Brain pericyte (primary cell): ENCODE results near the gene PJA1.

Experiments used
- DNase-seq: peaks from one replicate; pipeline ENCODE4 v3.0.0-alpha.2; 2012; ENCODE audit warnings: low read depth, low spot score

Gene PJA1, protein sequence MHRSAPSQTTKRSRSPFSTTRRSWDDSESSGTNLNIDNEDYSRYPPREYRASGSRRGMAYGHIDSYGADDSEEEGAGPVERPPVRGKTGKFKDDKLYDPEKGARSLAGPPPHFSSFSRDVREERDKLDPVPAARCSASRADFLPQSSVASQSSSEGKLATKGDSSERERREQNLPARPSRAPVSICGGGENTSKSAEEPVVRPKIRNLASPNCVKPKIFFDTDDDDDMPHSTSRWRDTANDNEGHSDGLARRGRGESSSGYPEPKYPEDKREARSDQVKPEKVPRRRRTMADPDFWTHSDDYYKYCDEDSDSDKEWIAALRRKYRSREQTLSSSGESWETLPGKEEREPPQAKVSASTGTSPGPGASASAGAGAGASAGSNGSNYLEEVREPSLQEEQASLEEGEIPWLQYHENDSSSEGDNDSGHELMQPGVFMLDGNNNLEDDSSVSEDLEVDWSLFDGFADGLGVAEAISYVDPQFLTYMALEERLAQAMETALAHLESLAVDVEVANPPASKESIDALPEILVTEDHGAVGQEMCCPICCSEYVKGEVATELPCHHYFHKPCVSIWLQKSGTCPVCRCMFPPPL

DNA sequence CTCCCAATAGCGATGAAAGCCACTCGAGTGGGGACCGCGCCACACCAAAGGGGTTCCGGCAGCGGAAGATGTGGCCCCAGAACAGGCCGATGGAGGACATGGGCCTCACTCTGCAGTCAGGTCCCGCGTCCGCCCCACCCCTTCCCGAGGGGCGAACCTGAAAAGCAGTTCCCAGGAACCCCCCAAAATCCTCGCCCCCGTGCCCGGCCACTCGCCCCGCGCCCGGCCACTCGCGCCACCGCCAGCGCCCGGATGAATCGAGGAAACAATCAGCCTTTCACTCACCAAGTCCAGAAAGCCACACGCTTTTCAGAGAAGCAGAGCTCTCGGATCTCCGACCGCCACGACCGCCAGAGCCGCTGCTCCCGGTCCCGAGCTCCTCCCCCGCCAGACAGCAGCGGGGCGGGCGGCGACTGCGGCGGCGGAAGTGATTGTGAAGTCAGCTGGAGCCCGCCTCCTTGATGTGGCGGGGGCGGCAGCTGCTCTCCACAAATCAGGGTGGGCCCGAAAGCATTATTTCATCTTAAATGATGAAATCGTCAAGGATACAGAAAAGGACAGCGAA, at the start of gene PJA1:
Gene PJA1, minus strand, starts transcription at position 367 of the 565 bp plus-strand sequence. CDS start 2,380 bp downstream, outside the sequence.
- no peak for DNase-seq

DNA sequence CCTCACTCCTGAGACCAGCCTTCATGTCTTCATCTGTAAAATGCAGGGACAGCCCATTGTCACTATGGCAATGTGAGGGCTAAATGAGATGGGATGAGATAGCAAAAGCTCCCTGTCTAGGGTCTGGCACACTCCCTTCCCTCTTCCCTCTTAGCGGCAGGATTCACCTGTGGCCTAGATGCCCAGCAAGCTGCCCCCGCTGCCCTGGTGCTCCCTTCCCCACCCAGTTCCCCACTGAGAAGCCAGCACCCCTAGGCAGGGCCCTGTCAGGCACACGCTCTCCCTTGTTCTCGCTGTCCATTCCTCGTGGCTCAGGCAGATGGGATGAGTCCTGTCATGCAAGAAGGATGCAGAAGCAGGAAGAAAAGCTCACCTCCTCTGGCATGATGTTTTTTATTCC, 49.2 kb upstream of the PJA1 start:
- no peak for DNase-seq

DNA sequence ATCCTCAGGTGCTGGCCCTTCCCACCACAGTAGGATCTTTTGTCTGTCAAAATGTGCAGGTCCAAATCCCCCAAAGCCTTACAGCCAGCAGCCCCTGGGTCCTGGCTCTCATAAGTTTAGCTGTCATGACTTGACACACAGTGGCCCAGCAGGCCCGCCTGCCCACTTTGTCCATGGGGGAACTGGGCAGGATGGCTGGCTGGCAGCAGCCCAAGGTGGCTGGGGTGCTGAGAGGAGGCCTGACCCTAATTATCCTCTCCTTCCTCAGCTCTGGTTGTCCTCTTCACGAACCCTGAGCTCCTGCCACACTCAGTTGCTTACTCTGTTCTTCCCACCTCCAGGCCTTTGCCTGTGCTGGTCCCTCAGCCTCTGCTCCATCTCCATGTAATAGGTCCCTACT, 46.4 kb upstream of the PJA1 start:
- no peak for DNase-seq

DNA sequence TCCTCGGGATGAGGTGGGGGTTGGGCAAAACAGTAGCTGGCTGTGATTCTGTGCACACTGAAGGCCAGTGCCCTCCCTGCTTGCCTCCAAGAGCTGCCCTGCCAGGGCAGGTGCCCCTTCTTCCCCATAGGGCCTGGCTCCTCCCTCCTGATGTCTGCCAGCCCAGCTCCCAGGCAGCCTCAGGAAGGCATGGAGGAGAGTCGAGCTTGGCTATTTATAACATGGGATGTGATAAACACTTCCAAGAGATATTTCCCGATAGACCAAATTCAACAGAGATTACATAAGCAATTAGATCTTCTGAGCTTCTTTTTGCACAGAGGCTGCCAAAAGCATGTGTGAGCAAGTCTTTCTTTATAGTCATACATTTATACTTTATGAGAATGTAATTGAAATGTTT, 45.3 kb upstream of the PJA1 start:
- DNase-seq = no peak

DNA sequence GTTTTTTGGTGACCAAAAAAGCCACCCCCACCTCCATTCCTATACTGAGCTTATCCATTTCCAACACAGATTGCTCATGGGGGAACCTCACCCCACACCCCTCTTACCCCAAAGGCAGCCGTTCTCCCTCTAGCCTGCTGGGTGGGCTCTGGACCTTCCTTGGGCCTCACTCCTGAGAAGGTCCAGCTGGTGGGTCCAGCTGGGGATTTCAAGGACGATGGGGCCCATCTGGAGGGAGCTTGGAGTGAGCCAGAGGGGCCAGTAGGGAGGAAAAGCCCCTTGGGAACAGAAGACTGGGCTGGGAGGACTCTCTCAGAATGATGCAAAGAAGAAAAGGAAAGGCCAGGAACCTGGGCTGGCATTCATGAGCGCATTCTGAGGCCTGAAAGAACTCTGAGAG, 42.0 kb upstream of the PJA1 start:
- DNase-seq = no peak

DNA sequence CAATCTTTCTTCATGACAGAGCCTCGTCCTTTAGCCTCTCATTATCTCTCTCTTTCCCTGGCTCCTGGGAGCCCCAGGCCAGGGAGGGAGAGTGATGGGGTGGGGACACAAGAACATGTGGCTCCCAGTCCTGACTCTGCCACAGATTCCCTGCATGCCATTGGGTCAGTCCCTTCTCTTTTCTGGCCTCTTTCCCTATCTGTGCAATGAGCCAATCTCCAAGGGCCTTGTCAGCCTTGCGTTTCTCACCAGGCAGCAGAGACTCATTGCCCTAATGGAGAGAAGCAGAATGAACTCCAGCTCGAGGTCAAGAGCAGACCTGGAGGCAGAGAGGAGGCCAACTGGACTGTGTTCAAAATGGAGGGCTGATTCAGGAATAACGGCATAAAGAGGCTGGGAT, 38.4 kb upstream of the PJA1 start:
- no peak for DNase-seq

DNA sequence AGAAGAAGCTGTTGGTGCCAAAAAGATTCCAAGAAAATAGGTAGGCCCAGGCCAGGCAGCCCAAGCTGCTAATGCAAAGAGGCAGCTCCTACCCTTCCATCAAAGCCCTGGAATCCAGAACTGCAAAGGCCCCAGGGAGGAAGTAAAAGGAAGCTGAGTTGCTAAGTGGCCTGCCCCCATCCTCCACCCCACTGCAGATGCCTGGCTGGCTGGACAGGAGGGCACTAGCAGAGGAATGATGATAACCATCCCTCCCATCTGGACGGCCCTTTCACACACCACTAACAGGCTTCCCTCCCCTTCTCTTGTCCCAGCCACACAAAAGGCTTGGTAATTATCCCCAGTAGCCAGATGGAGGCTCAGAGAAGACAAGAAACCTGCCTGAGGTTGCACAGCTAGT, 32.4 kb upstream of the PJA1 start:
- no peak for DNase-seq

DNA sequence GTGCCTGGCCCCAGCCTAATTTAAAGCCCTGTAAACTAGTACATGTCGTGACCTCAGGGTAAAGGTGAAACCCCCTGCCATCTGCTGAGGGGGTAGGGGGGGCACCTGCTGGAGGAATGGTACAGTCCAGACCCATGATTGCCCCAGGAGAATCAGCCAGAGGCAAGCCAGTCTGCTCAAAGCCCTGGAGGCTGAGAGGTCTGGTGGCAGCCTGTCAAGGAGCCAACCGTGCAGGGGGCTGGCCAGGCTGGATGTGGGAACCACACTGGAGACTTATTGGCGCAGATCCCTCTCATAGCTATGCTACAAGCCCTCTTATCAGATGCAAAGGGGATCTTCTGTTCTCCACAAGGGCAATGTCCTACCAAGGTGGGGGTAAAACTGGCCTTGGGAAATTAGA, 31.4 kb upstream of the PJA1 start:
- DNase-seq = no peak

DNA sequence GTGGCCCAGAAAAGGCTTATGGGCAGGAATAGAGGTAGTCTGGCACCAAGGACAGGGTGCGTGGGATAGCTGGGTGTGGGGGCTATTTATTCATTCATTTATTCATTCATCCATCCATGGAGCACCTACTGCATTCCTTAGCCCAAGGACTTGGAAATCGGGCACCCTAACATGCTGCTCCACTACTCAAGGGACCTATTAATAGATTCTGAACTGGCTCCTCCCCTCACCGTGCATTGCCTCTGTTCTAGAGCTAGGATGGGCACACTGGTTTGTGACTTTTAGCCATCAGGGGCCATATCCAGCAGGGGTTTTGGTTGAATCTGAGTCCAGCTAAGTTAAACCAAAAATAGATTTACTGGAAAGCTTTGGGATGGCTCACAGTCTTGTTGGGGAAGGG, 30.6 kb upstream of the PJA1 start:
- DNase-seq = no peak

DNA sequence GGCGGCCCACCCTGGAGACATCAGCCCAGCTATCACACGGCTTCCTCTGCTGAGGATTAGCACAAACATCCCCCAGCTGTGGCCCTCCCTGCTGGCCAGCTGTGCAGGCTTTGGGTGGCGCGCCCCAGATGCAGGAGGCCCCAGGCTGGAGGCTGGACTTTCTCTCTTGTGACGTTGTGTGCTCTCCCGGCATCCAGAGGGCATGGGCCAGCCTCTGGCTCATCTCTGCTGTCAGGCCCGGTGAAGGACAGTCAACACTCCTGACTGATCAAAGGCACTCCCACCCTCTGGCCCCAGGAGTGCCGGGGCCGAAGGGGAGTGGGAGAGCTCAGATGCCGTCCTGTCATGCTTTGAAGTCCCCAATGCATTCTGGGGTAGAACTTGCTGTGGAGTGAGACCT, 29.9 kb upstream of the PJA1 start:
- DNase-seq = no peak

DNA sequence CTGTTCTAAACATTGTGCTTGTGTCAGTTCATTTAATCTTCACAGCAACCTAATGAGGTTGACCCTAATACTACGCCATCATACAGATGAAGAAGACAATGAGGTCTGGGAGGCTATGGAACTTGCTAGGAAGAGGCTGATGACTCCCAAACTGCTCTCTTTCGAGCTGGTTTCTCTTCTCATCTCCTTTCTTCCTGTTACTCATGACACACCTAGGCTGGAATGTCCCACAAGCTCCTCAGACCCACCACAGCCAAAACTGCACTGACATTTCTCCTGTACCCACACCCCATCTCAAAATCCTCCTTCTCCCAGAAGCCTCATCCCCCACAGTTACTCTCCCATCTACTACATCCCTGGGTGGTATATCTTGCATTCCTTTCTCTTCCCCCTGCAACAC, 27.4 kb upstream of the PJA1 start:
- no peak for DNase-seq

DNA sequence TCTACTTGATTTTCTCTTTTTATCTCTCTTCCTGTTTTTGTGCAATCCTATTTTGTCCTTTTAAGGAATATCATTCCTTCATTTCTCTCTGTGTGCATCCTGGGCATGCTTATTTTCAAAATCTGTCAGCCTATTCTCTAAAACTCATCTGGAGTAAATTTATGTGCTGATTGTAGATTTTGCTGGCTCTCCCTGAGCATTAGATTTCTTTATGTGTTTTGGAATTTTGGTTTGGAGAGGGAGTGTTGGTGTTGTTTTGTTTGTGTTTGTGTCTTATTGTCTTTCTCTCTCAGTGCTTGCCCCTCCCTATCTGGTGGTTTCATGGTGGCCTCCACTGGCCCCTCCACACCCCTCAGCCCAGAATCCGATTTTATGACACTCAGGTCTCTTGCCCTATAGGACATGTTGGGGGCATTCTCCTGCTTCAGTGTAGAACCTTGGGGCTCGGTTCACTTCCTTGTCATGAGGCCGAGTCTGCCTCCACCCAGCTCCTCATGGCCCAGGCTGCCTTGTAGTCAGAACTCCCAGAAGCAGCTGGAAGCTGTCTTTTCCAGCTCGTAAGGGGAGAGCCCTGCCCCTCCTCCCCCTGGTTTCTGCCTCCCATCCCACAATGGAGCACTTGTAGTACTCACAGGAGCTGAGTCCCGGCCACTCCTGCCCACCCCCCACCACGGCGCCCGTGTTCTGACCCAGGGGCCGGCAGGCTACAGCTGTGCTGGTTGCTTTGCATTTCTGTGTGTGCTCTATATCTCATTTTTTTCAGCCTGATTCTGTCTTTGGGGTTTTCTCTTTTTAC, 24.5 kb upstream of the PJA1 start:
- no peak for DNase-seq

DNA sequence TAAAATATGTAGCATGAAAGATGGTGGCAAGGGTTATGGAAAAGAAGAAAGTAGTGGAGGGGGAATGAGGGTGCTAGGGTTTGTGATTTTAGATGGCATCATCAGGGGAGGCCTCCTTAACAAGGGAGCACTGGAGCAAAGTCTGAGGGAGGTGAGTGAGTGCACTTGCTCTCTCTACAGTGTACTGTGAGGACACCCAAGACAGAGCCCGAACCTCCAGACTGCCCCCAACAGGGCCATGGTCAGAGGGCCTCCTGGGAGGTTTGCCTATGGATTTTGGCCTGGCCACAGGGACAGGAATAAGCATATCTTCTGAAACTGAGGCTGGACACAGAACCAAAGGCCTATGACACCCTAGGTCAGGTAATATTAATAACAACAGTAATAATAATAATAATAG, 21.4 kb upstream of the PJA1 start:
- no peak for DNase-seq

DNA sequence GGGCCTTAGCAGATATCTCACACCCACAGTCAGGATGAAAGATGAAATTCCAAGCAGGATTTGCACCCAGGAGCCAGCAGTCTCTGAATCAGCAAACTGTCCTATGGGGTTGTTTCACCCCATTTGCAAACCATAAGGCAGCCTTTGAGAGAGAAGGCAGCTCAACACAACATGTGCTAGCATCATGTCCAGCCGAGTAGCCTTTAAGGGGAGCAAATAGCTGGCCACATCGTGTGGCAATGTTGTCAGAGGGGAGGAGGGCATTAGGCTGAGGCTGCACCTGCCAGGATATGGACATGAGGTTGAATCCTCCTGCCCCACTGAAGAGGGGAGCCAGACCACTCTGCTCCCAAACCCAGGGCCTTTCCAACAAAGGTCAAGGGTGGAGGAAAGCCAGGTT, 20.6 kb upstream of the PJA1 start:
- no peak for DNase-seq

DNA sequence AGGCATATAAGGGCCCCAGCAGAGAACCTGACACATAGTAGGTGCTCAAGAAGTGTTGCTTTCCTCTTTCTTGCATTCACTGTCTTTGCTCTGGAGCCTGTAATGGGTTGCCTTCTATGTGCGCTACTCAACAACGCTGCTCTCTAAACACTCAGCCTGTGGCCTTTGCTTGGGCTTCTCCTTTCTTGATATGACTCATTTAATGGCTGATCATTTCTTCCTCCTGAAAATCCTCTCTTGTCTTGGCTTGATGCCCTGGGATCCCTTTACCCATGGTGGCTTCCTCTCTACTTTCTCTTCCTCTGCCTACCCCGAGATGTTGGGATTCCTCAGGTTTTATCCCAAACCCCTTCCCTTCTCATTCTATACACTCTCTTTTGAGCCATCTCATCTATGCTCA, 19.9 kb upstream of the PJA1 start:
- DNase-seq = no peak

DNA sequence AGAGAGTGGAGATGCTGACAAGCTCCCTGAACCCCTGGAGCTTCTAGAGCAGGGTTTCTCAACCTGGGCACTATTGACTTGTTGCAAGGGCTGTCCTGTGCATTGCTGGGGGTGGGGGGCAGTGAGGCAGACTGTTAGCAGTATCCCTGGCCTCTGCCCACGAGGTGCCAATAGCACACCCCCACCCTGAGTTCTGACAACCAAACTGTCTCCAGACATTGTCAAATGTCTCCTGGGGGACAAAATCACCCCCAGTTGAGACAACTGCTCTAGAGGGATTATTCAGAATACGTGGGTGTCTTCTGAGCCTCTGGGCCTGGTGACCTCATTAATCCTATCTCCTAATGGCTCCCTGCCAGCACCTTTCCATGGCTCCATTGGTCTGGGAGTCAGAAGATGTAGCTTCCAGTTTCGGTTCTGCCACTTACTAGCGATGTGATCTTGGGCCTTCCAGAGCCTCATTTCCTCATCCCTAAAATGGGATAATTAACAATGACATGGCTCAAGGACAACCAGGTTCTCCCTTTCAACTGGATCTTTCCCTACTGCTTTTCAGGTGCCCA, 17.6 kb upstream of the PJA1 start:
- DNase-seq = no peak

DNA sequence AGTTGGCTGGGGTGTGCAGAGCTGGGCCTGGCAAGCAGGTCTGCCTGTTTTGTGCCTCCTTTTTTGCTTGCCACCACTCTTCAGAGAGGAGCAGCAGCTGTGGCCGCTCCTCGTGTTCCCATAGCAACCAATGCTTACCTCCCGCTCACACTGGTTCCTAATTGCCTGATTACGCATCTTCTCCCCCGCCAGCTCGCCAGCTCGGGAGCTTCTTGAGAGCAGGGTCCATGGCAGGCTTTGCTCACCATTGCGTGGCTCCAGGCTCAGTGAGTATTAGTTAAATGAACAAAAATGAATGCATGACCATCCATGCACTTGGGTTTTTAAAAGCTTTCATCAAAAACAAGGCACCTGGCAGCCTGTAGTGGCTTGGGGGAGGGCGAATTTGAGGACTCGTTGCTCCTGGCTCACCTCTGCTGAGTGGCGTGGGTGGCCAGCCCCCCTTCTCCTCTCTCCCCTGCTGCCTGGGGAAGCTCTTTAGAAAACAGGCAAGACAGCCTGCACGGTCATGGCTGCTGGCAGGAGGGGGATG, 14.2 kb upstream of the PJA1 start:
- no peak for DNase-seq

DNA sequence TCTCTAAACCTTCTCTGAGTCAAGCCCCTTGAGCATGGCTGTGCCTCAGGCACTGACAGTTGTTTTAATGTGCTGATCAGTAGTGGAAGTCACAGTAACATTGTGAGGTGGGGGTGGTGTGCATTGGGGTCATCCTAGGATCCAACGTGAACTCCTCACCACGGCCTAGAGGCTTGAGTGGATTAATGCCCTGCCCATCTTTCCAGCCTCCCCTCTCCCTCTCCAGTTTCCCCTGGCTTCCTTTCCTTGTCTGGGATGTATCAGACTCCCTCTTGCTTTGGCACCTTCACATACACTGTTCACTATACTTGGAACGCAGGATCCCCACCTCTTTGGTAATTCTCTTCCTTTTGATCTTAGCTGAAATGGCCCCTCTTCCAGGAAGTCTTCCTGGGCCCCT, 13.3 kb upstream of the PJA1 start:
- DNase-seq = no peak

DNA sequence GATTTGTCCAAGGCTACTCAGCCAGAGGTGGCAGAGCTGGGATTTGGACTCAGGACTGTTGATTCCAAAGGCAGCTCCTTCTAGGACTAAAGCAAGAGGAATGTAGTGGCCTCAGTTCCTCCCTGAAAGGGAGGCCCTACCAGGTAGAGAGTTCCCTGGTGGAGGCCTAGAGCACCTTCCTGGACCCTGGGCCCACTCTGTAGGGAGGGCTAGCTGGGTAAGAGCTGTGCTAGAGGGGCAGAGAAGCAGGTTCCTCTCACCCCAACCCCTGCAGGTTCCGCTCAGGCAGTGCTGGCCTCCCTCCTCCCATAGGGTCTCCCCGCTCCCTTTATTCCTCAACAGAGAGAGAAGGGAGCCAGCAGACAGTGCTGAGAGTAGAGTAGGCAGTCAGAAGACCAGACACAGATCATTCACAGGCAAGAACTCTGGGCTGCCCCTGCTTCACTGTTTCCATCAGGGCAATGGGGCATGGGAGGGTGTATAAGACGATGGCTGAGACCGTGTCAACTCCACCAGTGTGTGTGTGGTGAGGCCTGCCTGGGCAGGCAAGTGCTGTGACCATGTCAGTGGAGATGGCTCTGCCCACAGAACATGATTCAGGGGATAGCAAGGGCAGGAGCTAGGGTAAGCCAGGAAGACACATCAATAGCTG, 12.4 kb upstream of the PJA1 start:
- DNase-seq = no peak

DNA sequence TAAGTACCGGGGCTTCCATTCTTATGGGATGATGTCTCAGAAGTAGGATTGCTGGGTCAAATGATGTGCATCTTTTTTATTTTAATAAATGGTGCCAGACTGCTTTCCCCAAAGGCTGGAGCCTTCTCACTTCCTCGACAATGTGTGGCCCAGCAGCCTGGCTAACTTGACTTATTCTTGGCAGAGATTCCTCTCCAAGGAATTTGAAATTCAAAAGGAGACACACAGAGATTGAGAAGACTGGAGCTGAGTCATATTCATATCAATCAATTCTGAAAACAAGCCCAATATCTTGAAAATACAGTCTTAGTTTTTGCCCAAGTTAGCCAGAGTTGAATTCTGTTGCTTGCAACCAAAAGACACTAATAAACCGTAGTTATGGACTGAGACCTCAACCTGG, 10.8 kb upstream of the PJA1 start:
- no peak for DNase-seq

DNA sequence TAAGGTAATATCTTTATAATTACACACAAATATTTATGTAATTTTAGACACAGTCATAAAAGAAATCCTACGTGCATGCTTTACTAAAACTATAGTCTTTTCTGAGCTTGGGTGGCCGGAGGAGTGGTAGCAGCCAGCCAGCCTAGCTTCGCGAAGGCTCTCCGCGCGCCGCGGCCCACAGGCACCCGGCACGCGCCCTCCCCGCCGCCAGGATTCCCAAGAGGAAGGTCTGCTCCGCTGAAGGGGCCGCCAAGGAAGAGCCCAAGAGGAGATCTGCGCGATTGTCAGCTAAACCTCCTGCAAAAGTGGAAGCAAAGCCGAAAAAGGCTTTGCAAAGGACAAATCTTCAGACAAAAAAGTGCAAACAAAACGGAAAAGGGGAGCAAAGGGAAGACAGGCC, 8.7 kb upstream of the PJA1 start:
- DNase-seq = no peak
